ENCODE measurements around the gene MCC.

MCC gene

DNA sequence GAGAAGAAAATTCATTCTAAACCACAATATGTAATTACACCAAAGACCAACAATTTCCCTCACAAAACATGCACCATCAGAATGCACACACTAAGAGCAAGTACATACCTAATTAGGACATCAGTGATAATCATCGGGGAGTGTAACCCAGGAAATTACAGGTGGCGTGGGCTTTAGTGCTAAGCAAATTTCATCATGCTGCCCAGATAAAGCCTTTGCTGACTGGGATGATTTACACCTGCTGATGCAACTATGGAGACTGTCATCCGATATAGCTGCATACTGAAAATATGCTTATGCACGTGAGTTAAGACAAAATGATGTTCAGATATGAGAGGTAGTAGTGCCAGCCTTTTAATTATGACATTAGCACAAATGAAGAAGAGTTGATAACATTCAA is 388.4 kb downstream of the MCC start:
- TF ChIP-seq, protein P1, sequence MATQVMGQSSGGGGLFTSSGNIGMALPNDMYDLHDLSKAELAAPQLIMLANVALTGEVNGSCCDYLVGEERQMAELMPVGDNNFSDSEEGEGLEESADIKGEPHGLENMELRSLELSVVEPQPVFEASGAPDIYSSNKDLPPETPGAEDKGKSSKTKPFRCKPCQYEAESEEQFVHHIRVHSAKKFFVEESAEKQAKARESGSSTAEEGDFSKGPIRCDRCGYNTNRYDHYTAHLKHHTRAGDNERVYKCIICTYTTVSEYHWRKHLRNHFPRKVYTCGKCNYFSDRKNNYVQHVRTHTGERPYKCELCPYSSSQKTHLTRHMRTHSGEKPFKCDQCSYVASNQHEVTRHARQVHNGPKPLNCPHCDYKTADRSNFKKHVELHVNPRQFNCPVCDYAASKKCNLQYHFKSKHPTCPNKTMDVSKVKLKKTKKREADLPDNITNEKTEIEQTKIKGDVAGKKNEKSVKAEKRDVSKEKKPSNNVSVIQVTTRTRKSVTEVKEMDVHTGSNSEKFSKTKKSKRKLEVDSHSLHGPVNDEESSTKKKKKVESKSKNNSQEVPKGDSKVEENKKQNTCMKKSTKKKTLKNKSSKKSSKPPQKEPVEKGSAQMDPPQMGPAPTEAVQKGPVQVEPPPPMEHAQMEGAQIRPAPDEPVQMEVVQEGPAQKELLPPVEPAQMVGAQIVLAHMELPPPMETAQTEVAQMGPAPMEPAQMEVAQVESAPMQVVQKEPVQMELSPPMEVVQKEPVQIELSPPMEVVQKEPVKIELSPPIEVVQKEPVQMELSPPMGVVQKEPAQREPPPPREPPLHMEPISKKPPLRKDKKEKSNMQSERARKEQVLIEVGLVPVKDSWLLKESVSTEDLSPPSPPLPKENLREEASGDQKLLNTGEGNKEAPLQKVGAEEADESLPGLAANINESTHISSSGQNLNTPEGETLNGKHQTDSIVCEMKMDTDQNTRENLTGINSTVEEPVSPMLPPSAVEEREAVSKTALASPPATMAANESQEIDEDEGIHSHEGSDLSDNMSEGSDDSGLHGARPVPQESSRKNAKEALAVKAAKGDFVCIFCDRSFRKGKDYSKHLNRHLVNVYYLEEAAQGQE (IDR thresholded peaks at IDR 0.05; ENCODE audit: low read depth): no peak

DNA sequence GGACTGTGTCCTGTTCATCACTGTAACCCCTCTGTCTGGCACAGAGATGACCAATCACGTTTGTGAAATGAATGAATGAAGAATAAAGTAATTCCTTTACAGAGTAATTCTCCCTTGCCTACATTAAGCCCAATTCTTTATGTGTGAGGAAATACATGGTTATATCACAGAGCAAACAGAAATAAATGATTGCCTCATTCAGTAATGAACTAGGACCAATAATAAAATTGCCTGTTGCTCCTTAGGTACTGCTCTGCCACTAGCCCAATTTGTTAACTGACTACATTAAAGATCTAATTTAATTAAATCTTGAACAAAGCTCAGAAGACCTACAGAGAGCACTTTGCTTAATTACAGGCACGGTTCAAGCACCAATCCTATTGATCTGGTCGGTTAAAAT is 389.9 kb downstream of the MCC start:
- TF ChIP-seq EP300 (IDR thresholded peaks at IDR 0.05; ENCODE audit: borderline replicate concordance) (no peak), CEBPB (IDR thresholded peaks at IDR 0.05) (no peak), TEAD4 (IDR thresholded peaks at IDR 0.05) (no peak), TAF1 (IDR thresholded peaks at IDR 0.05; ENCODE audit: low read depth) (no peak), TCF12 (IDR thresholded peaks at IDR 0.05; ENCODE audit: low read depth) (no peak), EGR1 (IDR thresholded peaks at IDR 0.05) (no peak), FOXM1 (IDR thresholded peaks at IDR 0.05; ENCODE audit: borderline replicate concordance, low read depth) (no peak), CREB1 (IDR thresholded peaks at IDR 0.05; ENCODE audit: low read depth) (no peak), RAD21 (IDR thresholded peaks at IDR 0.05; ENCODE audit: low read depth) (no peak)
- TF ChIP-seq, protein P2, sequence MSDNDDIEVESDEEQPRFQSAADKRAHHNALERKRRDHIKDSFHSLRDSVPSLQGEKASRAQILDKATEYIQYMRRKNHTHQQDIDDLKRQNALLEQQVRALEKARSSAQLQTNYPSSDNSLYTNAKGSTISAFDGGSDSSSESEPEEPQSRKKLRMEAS (IDR thresholded peaks at IDR 0.05): no peak
- TF ChIP-seq, protein P3, sequence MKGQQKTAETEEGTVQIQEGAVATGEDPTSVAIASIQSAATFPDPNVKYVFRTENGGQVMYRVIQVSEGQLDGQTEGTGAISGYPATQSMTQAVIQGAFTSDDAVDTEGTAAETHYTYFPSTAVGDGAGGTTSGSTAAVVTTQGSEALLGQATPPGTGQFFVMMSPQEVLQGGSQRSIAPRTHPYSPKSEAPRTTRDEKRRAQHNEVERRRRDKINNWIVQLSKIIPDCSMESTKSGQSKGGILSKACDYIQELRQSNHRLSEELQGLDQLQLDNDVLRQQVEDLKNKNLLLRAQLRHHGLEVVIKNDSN (IDR thresholded peaks at IDR 0.05): no peak

DNA sequence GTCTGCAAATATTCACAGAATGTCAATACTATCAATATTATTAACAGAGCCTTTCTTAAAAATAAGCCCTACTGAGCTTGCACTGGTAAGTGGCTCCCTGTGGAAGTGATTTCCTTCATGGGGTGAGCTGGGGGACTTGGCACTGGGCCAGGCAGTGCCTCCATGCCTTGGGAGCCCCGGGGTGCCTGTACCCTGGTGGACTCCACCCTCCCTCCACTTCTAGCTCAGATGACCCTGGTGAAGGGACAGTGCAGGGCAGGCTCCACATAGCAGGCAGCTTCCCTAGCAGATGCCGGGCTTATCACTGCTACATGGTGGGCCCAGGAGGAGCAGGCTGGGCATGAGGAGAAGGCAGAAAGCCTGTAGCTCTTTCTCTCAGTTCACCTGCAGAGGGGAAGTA is 392.4 kb downstream of the MCC start:
- no peak for TF ChIP-seq TCF12 (IDR thresholded peaks at IDR 0.05; ENCODE audit: low read depth)
- no peak for TF ChIP-seq ZBTB7A (IDR thresholded peaks at IDR 0.05; ENCODE audit: low read depth)
- TF ChIP-seq EGR1 (IDR thresholded peaks at IDR 0.05): no peak
- no peak for TF ChIP-seq RAD21 (IDR thresholded peaks at IDR 0.05; ENCODE audit: low read depth)
- TF ChIP-seq CREB1 (IDR thresholded peaks at IDR 0.05; ENCODE audit: low read depth): no peak
- TF ChIP-seq TEAD4 (IDR thresholded peaks at IDR 0.05): no peak
- no peak for TF ChIP-seq FOXM1 (IDR thresholded peaks at IDR 0.05; ENCODE audit: borderline replicate concordance, low read depth)
- TF ChIP-seq, protein P3 (IDR thresholded peaks at IDR 0.05): no peak
- TF ChIP-seq EP300 (IDR thresholded peaks at IDR 0.05; ENCODE audit: borderline replicate concordance): no peak
- no peak for TF ChIP-seq TAF1 (IDR thresholded peaks at IDR 0.05; ENCODE audit: low read depth)

DNA sequence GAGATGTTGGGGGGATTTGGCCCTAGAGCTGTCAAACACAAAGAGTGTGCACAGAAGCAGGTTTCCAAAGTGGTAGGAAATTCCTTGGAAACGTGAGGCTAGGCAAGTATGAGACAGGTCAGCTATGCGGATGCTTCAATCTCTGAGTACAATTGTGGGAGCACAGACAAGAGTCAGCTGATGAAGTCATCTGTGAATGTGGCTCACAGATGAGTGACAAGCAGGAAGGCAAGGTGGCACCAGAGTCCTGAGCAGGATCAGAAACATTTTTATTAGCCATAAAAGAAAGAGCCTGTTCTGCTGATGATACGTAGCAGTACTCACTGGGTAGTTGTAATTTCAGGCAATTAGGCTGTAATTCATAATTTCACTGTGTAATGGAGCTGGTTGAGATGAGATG is 394.7 kb downstream of the MCC start:
- TF ChIP-seq TAF1 (IDR thresholded peaks at IDR 0.05; ENCODE audit: low read depth): no peak
- no peak for TF ChIP-seq EP300 (IDR thresholded peaks at IDR 0.05; ENCODE audit: borderline replicate concordance)
- TF ChIP-seq, protein P3 (IDR thresholded peaks at IDR 0.05): no peak
- no peak for TF ChIP-seq EGR1 (IDR thresholded peaks at IDR 0.05)
- TF ChIP-seq RAD21 (IDR thresholded peaks at IDR 0.05; ENCODE audit: low read depth): no peak
- no peak for TF ChIP-seq NFIC (IDR thresholded peaks at IDR 0.05)
- TF ChIP-seq TEAD4 (IDR thresholded peaks at IDR 0.05): no peak
- no peak for TF ChIP-seq YY1 (IDR thresholded peaks at IDR 0.05; ENCODE audit: low read depth)
- TF ChIP-seq CREB1 (IDR thresholded peaks at IDR 0.05; ENCODE audit: low read depth): no peak
- no peak for TF ChIP-seq TCF12 (IDR thresholded peaks at IDR 0.05; ENCODE audit: low read depth)
- TF ChIP-seq ZBTB7A (IDR thresholded peaks at IDR 0.05; ENCODE audit: low read depth): no peak
- no peak for TF ChIP-seq FOXM1 (IDR thresholded peaks at IDR 0.05; ENCODE audit: borderline replicate concordance, low read depth)
- TF ChIP-seq CEBPB (IDR thresholded peaks at IDR 0.05): no peak
- TF ChIP-seq, protein P1 (IDR thresholded peaks at IDR 0.05; ENCODE audit: low read depth): no peak
- TF ChIP-seq, protein P2 (IDR thresholded peaks at IDR 0.05): no peak

DNA sequence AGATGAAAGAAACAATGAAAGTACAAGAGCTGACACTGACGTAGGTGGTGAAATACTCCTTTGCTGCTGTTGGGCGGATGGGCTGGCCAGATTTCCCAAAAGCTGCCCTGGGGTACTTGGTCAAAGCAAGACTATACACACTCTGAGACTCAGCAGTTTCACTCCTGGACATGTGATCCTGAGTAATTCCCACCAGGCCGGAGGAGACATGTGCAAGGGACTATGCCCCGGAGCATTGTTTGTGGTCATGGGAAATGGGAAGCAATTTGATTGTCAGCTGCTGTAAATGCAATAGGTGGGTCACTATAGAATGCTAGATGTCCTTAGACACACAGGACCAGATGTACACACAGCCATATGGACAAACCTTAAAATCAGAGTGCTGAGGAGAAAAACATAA is 395.6 kb downstream of the MCC start:
- TF ChIP-seq YY1 (IDR thresholded peaks at IDR 0.05; ENCODE audit: low read depth): no peak
- TF ChIP-seq FOXM1 (IDR thresholded peaks at IDR 0.05; ENCODE audit: borderline replicate concordance, low read depth): no peak
- TF ChIP-seq TEAD4 (IDR thresholded peaks at IDR 0.05): no peak
- TF ChIP-seq, protein P3 (IDR thresholded peaks at IDR 0.05): no peak
- TF ChIP-seq, protein P2 (IDR thresholded peaks at IDR 0.05): no peak

Data from Ishikawa (cell line).